NCI-H82 treated with DMSO at 0.1 percent for 48 hours (cell line): ENCODE data around the gene GRIK2.

Experiments used
- DNase-seq: peaks from one replicate; lab custom pipeline; 2025; ENCODE audit not compliant: unreplicated experiment; lab: John Stamatoyannopoulos, UW

Gene GRIK2

GRCh38 chr6:101770116-101770515, 376.6 kb downstream of the GRIK2 start:
- DNase-seq, result no peak

- no peak for DNase-seq
Measured at GRCh38 chr6:101776919-101777350, 383.4 kb downstream of the GRIK2 start.

GRCh38 chr6:101777646-101778045, 384.1 kb downstream of the GRIK2 start:
- no peak for DNase-seq

GRCh38 chr6:101779051-101779844, 385.7 kb downstream of the GRIK2 start:
- DNase-seq, result no peak

- DNase-seq, result no peak
Measured at GRCh38 chr6:101783287-101783686, 389.8 kb downstream of the GRIK2 start.

- DNase-seq, result no peak
Measured at GRCh38 chr6:101784094-101784493, 390.6 kb downstream of the GRIK2 start.

GRCh38 chr6:101799531-101799930, 406.0 kb downstream of the GRIK2 start:
- DNase-seq, result no peak

GRCh38 chr6:101800598-101800997, 407.1 kb downstream of the GRIK2 start:
- DNase-seq, result no peak

- no peak for DNase-seq
Measured at GRCh38 chr6:101803136-101803535, 409.6 kb downstream of the GRIK2 start.

GRCh38 chr6:101806241-101806640, 412.7 kb downstream of the GRIK2 start:
- DNase-seq, result no peak

GRCh38 chr6:101811108-101811507, 417.6 kb downstream of the GRIK2 start:
- DNase-seq, result no peak

- DNase-seq, result no peak
Measured at GRCh38 chr6:101816716-101817115, 423.2 kb downstream of the GRIK2 start.

- no peak for DNase-seq
Measured at GRCh38 chr6:101818051-101818450, 424.5 kb downstream of the GRIK2 start.

- no peak for DNase-seq
Measured at GRCh38 chr6:101824551-101825345, 431.2 kb downstream of the GRIK2 start.

- DNase-seq, result no peak
Measured at GRCh38 chr6:101826269-101826668, 432.8 kb downstream of the GRIK2 start.

- no peak for DNase-seq
Measured at GRCh38 chr6:101826678-101827077, 433.2 kb downstream of the GRIK2 start.

- no peak for DNase-seq
Measured at GRCh38 chr6:101830501-101831031, 437.1 kb downstream of the GRIK2 start.

GRCh38 chr6:101832371-101832770, 438.9 kb downstream of the GRIK2 start:
- DNase-seq, result no peak

GRCh38 chr6:101840100-101840499, 446.6 kb downstream of the GRIK2 start:
- no peak for DNase-seq

GRCh38 chr6:101845172-101845571, 451.7 kb downstream of the GRIK2 start:
- no peak for DNase-seq

- no peak for DNase-seq
Measured at GRCh38 chr6:101845621-101846020, 452.1 kb downstream of the GRIK2 start.

GRCh38 chr6:101847690-101848089, 454.2 kb downstream of the GRIK2 start:
- no peak for DNase-seq
